GM12878 (cell line): ENCODE results near the gene ANKRD24. TPM values are rescaled to one million over a fixed set of nuclear protein-coding genes. Genes with fewer than 3 reads are reported as not detected.

Source experiments
- ATF7 ChIP-seq: fragments of 450-650 bp; IDR thresholded peaks from 2 replicates; pipeline ENCODE4 v1.6.1; 2016; ENCODE audit warnings: low read depth, mild to moderate bottlenecking
- BCL11A ChIP-seq: IDR thresholded peaks from 2 replicates; pipeline ENCODE4 v1.6.1; 2011; ENCODE audit warnings: low read depth, low read length
- CHD1 ChIP-seq: IDR thresholded peaks from 2 replicates; pipeline ENCODE4 v1.6.1; 2012; ENCODE audit warnings: low read depth, low read length, improper control_type of control experiment
- CHD2 ChIP-seq: IDR thresholded peaks from 2 replicates; pipeline ENCODE4 v1.6.1; 2011; ENCODE audit warnings: low read depth, low read length, improper control_type of control experiment, borderline replicate concordance
- EP300 ChIP-seq, 2 experiments: fragments of 150-350 bp in 1 of 2; IDR thresholded peaks; 2 replicates each; pipeline ENCODE4 v1.6.1; 2011 to 2012; ENCODE audit warnings: low read depth in 2 of 2, low read length in 2 of 2, borderline replicate concordance in 1 of 2, improper control_type of control experiment in 1 of 2, inconsistent platforms in 1 of 2; ENCODE audit not compliant: control insufficient read depth in 1 of 2
- IKZF1 ChIP-seq: fragments of 450-650 bp; conservative IDR thresholded peaks from 2 replicates; pipeline ENCODE4 v1.6.1; 2017; ENCODE audit warnings: antibody characterized with exemption, mild to moderate bottlenecking
- IRF5 ChIP-seq: fragments of 450-650 bp; IDR thresholded peaks from 2 replicates; pipeline ENCODE4 v1.6.1; 2017; ENCODE audit warnings: borderline replicate concordance
- JUND ChIP-seq: IDR thresholded peaks from 2 replicates; pipeline ENCODE4 v1.6.1; 2012; ENCODE audit warnings: low read depth, mild to moderate bottlenecking, low read length, improper control_type of control experiment, moderate library complexity
- NBN ChIP-seq: fragments of 450-650 bp; IDR thresholded peaks from 2 replicates; pipeline ENCODE4 v1.6.1; 2016
- NFIC ChIP-seq: IDR thresholded peaks from 2 replicates; pipeline ENCODE4 v1.6.1; 2012; ENCODE audit warnings: low read depth, mild to moderate bottlenecking, inconsistent platforms, low read length, moderate library complexity
- NR2C2 ChIP-seq: IDR thresholded peaks from 2 replicates; pipeline ENCODE4 v1.6.1; 2011; ENCODE audit warnings: borderline replicate concordance, low read depth; ENCODE audit not compliant: control insufficient read depth, insufficient read length
- POU2F2 ChIP-seq: IDR thresholded peaks from 3 replicates; pipeline ENCODE4 v1.6.1; 2011; ENCODE audit warnings: low read depth, mild to moderate bottlenecking, low read length, borderline replicate concordance
- RAD21 ChIP-seq: IDR thresholded peaks from 2 replicates; pipeline ENCODE4 v1.6.1; 2011; ENCODE audit warnings: mild to moderate bottlenecking, low read depth, low read length, moderate library complexity; ENCODE audit not compliant: insufficient read depth
- SMC3 ChIP-seq: IDR thresholded peaks from 2 replicates; pipeline ENCODE4 v1.6.1; 2011; ENCODE audit warnings: low read length, improper control_type of control experiment, borderline replicate concordance
- SREBF2 ChIP-seq: IDR thresholded peaks from 2 replicates; pipeline ENCODE4 v1.6.1; 2012; ENCODE audit warnings: mild to moderate bottlenecking, low read length
- TAF1 ChIP-seq: IDR thresholded peaks from 2 replicates; pipeline ENCODE4 v1.6.1; 2011; ENCODE audit warnings: mild to moderate bottlenecking, low read depth, low read length, borderline replicate concordance
- TCF3 ChIP-seq: IDR thresholded peaks from 2 replicates; pipeline ENCODE4 v1.6.1; 2012; ENCODE audit warnings: low read depth, mild to moderate bottlenecking, low read length, borderline replicate concordance; ENCODE audit not compliant: insufficient read depth
- ZNF207 ChIP-seq: fragments of 450-650 bp; IDR thresholded peaks from 2 replicates; pipeline ENCODE4 v1.6.1; 2014; ENCODE audit warnings: antibody characterized with exemption, mild to moderate bottlenecking, borderline replicate concordance
- ZNF217 ChIP-seq: fragments of 450-650 bp; IDR thresholded peaks from 2 replicates; pipeline ENCODE4 v1.6.1; 2017; ENCODE audit warnings: antibody characterized with exemption, mild to moderate bottlenecking
- ZNF24 ChIP-seq: fragments of 450-650 bp; IDR thresholded peaks from 2 replicates; pipeline ENCODE4 v1.6.1; 2017; ENCODE audit warnings: antibody characterized with exemption, mild to moderate bottlenecking
- ZNF622 ChIP-seq: fragments of 450-650 bp; IDR thresholded peaks from 2 replicates; pipeline ENCODE4 v1.6.1; 2017; ENCODE audit warnings: mild to moderate bottlenecking, inconsistent platforms
- polyA plus RNA-seq, 11 experiments: library from polyadenylated mRNA; depleted of rRNA in 4 of 11; unstranded in 6 of 11; stranded (reverse) in 5 of 11; fragments of >200 nt; fragmentation: Nextera tagmentation in 4 of 11; fragmentation: Illumina TruSeq in 1 of 11; extraction: Ambion mirVana in 4 of 11; extraction: Trizol in 1 of 11; gene quantifications; 1 replicate in 1 of 11; 2 replicates in 10 of 11; pipeline versions ENCODE4 v1.2.1 to v1.2.3, GENCODE V29; 2011 to 2016; ENCODE audit warnings: inconsistent platforms in 2 of 11, missing spikeins in 2 of 11, low read depth in 1 of 11
- total RNA-seq, 4 experiments: library from RNA; depleted of rRNA in 3 of 4; stranded (reverse); fragments of >200 nt in 3 of 4; fragmentation: Illumina TruSeq in 1 of 4; extraction: Trizol in 1 of 4; gene quantifications; 2 replicates each; pipeline versions ENCODE4 v1.2.1 to v1.2.3, GENCODE V29; 2013 to 2021
- TF ChIP-seq, protein P1 (sequence below): fragments of 450-650 bp; formaldehyde crosslinking; IDR thresholded peaks from 2 replicates; pipeline ENCODE4 v1.4.0; 2022; ENCODE audit warnings: mild to moderate bottlenecking, moderate library complexity
- TF ChIP-seq, protein P2 (sequence below): fragments of 150-350 bp; IDR thresholded peaks from 2 replicates; pipeline ENCODE4 v1.6.1; 2016; ENCODE audit warnings: low read depth, low read length

ANKRD24 gene
- total and polyA plus RNA-seq, 10 of the 15 experiments (the other 5 are each of a cell fraction or from before 2014, with no cell fraction given) = 0.02 to 0.59 (median 0.35) TPM; not detected in 1

GRCh38 chr19:4246767-4247593 lies 64.5 kb downstream of the ANKRD24 start, which contains the start of gene YJU2 (continued):
- no peak for TF ChIP-seq IRF5
- no peak for TF ChIP-seq TCF3
- TF ChIP-seq ZNF217 = no peak
- peak; percentile 98 for TF ChIP-seq ZNF207
- TF ChIP-seq CHD2 = peak; percentile 96
- peak; percentile 80 for TF ChIP-seq ATF7
- peak; percentile 89 for TF ChIP-seq TAF1
- peak; percentile 96 for TF ChIP-seq IKZF1
- no peak for TF ChIP-seq SREBF2
- TF ChIP-seq, protein P1, sequence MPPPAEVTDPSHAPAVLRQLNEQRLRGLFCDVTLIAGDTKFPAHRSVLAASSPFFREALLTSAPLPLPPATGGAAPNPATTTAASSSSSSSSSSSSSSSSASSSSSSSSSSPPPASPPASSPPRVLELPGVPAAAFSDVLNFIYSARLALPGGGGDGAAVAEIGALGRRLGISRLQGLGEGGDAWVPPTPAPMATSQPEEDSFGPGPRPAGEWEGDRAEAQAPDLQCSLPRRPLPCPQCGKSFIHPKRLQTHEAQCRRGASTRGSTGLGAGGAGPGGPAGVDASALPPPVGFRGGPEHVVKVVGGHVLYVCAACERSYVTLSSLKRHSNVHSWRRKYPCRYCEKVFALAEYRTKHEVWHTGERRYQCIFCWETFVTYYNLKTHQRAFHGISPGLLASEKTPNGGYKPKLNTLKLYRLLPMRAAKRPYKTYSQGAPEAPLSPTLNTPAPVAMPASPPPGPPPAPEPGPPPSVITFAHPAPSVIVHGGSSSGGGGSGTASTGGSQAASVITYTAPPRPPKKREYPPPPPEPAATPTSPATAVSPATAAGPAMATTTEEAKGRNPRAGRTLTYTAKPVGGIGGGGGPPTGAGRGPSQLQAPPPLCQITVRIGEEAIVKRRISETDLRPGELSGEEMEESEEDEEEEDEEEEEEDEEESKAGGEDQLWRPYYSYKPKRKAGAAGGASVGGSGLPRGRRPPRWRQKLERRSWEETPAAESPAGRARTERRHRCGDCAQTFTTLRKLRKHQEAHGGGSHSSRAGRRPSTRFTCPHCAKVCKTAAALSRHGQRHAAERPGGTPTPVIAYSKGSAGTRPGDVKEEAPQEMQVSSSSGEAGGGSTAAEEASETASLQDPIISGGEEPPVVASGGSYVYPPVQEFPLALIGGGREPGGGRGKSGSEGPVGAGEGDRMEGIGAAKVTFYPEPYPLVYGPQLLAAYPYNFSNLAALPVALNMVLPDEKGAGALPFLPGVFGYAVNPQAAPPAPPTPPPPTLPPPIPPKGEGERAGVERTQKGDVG (CRISPR knock-in tag) = no peak
- 0 out of 2 replicates have a peak, but pooled peaks have one; percentile 35 for TF ChIP-seq ZNF24
- peak; percentile 47 for TF ChIP-seq RAD21
- TF ChIP-seq NBN = peak; percentile 95
- no peak for TF ChIP-seq ZNF622
- TF ChIP-seq JUND = no peak
- TF ChIP-seq NFIC = peak; percentile 87
- TF ChIP-seq CHD1 = no peak
- TF ChIP-seq BCL11A = 0 out of 2 replicates have a peak, but pooled peaks have one; percentile 15
- TF ChIP-seq SMC3 = no peak
- no peak; a peak in 1 of 4 replicates for TF ChIP-seq EP300 (IDR thresholded peaks at IDR 0.05; ENCODE audit: borderline replicate concordance in 1 of 2, control insufficient read depth in 1 of 2, low read depth in 2 of 2, low read length in 2 of 2)
- TF ChIP-seq POU2F2 = peak; percentile 80; the same call in 2 of the 3 replicates
- TF ChIP-seq, protein P2, sequence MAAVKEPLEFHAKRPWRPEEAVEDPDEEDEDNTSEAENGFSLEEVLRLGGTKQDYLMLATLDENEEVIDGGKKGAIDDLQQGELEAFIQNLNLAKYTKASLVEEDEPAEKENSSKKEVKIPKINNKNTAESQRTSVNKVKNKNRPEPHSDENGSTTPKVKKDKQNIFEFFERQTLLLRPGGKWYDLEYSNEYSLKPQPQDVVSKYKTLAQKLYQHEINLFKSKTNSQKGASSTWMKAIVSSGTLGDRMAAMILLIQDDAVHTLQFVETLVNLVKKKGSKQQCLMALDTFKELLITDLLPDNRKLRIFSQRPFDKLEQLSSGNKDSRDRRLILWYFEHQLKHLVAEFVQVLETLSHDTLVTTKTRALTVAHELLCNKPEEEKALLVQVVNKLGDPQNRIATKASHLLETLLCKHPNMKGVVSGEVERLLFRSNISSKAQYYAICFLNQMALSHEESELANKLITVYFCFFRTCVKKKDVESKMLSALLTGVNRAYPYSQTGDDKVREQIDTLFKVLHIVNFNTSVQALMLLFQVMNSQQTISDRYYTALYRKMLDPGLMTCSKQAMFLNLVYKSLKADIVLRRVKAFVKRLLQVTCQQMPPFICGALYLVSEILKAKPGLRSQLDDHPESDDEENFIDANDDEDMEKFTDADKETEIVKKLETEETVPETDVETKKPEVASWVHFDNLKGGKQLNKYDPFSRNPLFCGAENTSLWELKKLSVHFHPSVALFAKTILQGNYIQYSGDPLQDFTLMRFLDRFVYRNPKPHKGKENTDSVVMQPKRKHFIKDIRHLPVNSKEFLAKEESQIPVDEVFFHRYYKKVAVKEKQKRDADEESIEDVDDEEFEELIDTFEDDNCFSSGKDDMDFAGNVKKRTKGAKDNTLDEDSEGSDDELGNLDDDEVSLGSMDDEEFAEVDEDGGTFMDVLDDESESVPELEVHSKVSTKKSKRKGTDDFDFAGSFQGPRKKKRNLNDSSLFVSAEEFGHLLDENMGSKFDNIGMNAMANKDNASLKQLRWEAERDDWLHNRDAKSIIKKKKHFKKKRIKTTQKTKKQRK = 0 out of 2 replicates have a peak, but pooled peaks have one; percentile 65
- TF ChIP-seq NR2C2 = no peak
